Endothelial cell of umbilical vein (primary cell): Measurements from ENCODE around the gene AHRR. TPM values are rescaled to one million over a fixed set of nuclear protein-coding genes. Genes with fewer than 3 reads are reported as not detected.

Source experiments
- BruUV-seq: library from RNA; stranded (reverse); fragments of 400-500 nt; replicated peaks from 2 replicates; lab custom pipeline; 2021; lab: Mats Ljungman, UMichigan
- CTCF ChIA-PET: fragments of 300-600, 350-600 bp; sonication (Branson Sonifier 250); formaldehyde crosslinking; loops from one replicate; lab custom pipeline; 2021; ENCODE audit warnings: antibody characterized with exemption, inconsistent platforms; lab: Charles Lee
- POLR2A ChIA-PET: fragments of 300-600, 350-600 bp; sonication (Branson Sonifier 250); formaldehyde crosslinking; loops from one replicate; lab custom pipeline; 2021; ENCODE audit warnings: antibody characterized with exemption, inconsistent platforms; lab: Charles Lee
- DNase-seq: peaks from one replicate; pipeline ENCODE4 v3.0.0-alpha.2; 2011; ENCODE audit warnings: low read depth, low spot score
- FAIRE-seq: peaks from 2 replicates; lab custom pipeline; 2011; peaks lifted over from hg19 to GRCh38; lab: Jason Lieb, UNC
- H2AFZ ChIP-seq: 2 replicates; pipeline ENCODE4 v1.6.0; 2012; ENCODE audit warnings: low read depth, low read length, control low read depth, inconsistent platforms
- H3K27ac ChIP-seq: 2 replicates; pipeline ENCODE4 v1.5.1; 2011; ENCODE audit warnings: low read depth, mild to moderate bottlenecking, control low read depth, low read length, moderate library complexity; ENCODE audit not compliant: insufficient read depth
- H3K27me3 ChIP-seq, 2 experiments: 2 replicates each; pipeline versions ENCODE4 v1.6.0 to v1.6.1; 2011; ENCODE audit warnings: low read length in 2 of 2, mixed read lengths in 1 of 2; ENCODE audit not compliant: control insufficient read depth in 2 of 2, insufficient read depth in 2 of 2
- H3K36me3 ChIP-seq, 2 experiments: 2 replicates in 1 of 2; 3 replicates in 1 of 2; pipeline ENCODE4 v1.5.1; 2011; ENCODE audit warnings: low read length in 2 of 2, mild to moderate bottlenecking in 1 of 2, moderate library complexity in 1 of 2; ENCODE audit not compliant: control insufficient read depth in 2 of 2, insufficient read depth in 2 of 2; ENCODE audit errors: extremely low read depth in 1 of 2
- H3K4me1 ChIP-seq: 3 replicates; pipeline ENCODE4 v1.5.1; 2011; ENCODE audit warnings: mild to moderate bottlenecking, low read length; ENCODE audit not compliant: control insufficient read depth, insufficient read depth; ENCODE audit errors: extremely low read depth
- H3K4me2 ChIP-seq: 2 replicates; pipeline ENCODE4 v1.6.1; 2011; ENCODE audit warnings: low read length, control low read depth, mixed read lengths; ENCODE audit not compliant: insufficient read depth
- H3K4me3 ChIP-seq, 3 experiments: fragments of 200-600 bp in 1 of 3; sonication (generic), shearing (Covaris generic) in 1 of 3; replicated peaks in 1 of 3; 2 replicates each; pipeline ENCODE4 v1.5.1; 2011 to 2016; ENCODE audit warnings: control low read depth in 3 of 3, low read length in 3 of 3, mild to moderate bottlenecking in 2 of 3, inconsistent platforms in 1 of 3, low read depth in 1 of 3, moderate library complexity in 1 of 3; ENCODE audit not compliant: insufficient read depth in 1 of 3
- H3K79me2 ChIP-seq: 2 replicates; pipeline ENCODE4 v1.6.0; 2012; ENCODE audit warnings: low read length, inconsistent platforms; ENCODE audit not compliant: control insufficient read depth, insufficient read depth
- H3K9ac ChIP-seq: replicated peaks from 2 replicates; pipeline ENCODE3; 2011; ENCODE audit warnings: low read length, control low read depth; ENCODE audit not compliant: insufficient read depth; ENCODE audit errors: extremely low read depth
- H3K9me1 ChIP-seq: replicated peaks from 3 replicates; pipeline ENCODE4 v1.6.0; 2011; ENCODE audit warnings: mild to moderate bottlenecking, low read length; ENCODE audit not compliant: control insufficient read depth, insufficient read depth; ENCODE audit errors: extremely low read depth
- H3K9me3 ChIP-seq: replicated peaks from 2 replicates; pipeline ENCODE4 v1.5.1; 2012; ENCODE audit warnings: low read length, inconsistent platforms; ENCODE audit not compliant: control insufficient read depth, insufficient read depth
- H4K20me1 ChIP-seq: replicated peaks from 2 replicates; pipeline ENCODE3; 2011; ENCODE audit warnings: mild to moderate bottlenecking, low read length; ENCODE audit not compliant: control insufficient read depth, insufficient read depth; ENCODE audit errors: extremely low read depth
- CTCF ChIP-seq, 2 donors: IDR thresholded peaks; 1 replicate in 1 of 2; 2 replicates in 1 of 2; pipeline ENCODE4 v1.5.1; 2011; ENCODE audit warnings: low read length in 2 of 2, mild to moderate bottlenecking in 2 of 2, moderate library complexity in 2 of 2, control low read depth in 1 of 2, inconsistent platforms in 1 of 2, low read depth in 1 of 2; ENCODE audit not compliant: insufficient read depth in 1 of 2; ENCODE audit errors: extremely low read depth in 1 of 2
- EZH2 ChIP-seq: IDR thresholded peaks from 2 replicates; pipeline ENCODE4 v1.6.1; 2012; ENCODE audit warnings: borderline replicate concordance, low read depth, mild to moderate bottlenecking, moderate library complexity, low read length, inconsistent platforms; ENCODE audit not compliant: severe bottlenecking
- FOS ChIP-seq: IDR thresholded peaks from 2 replicates; pipeline ENCODE4 v1.6.1; 2011; ENCODE audit warnings: mild to moderate bottlenecking, low read length, moderate library complexity, borderline replicate concordance; ENCODE audit not compliant: insufficient read depth
- GATA2 ChIP-seq: IDR thresholded peaks from 2 replicates; pipeline ENCODE4 v1.7.0; 2011; ENCODE audit warnings: low read depth, mild to moderate bottlenecking, moderate library complexity, mixed read lengths, low read length; ENCODE audit not compliant: insufficient read length, insufficient read depth
- JUN ChIP-seq: IDR thresholded peaks from 2 replicates; pipeline ENCODE4 v1.6.1; 2011; ENCODE audit warnings: borderline replicate concordance, low read depth; ENCODE audit not compliant: insufficient read length, insufficient read depth
- MYC ChIP-seq: IDR thresholded peaks from one replicate; pipeline ENCODE4 v1.6.1; 2011; ENCODE audit warnings: mild to moderate bottlenecking, low read depth, low read length
- POLR2A ChIP-seq: IDR thresholded peaks from 2 replicates; pipeline ENCODE4 v1.6.1; 2012; ENCODE audit warnings: low read depth, mild to moderate bottlenecking, control low read depth, low read length
- POLR2AphosphoS5 ChIP-seq: IDR thresholded peaks from 2 replicates; pipeline ENCODE4 v1.6.1; 2012; ENCODE audit warnings: low read depth, mild to moderate bottlenecking, control low read depth, low read length, moderate library complexity; ENCODE audit not compliant: insufficient read depth
- dilution Hi-C: fragments of 300-500 bp; cut with MboI; formaldehyde crosslinking; loops from one replicate; pipeline ENCODE4 v1.15.0; 2019; ENCODE audit warnings: low sequenced_read_pairs; ENCODE audit not compliant: extremely low pct_ligation_motif_present
- intact Hi-C: fragments of 100-400 bp; cut with micrococcal nuclease; formaldehyde crosslinking; loops from one replicate; pipeline ENCODE4 v1.10.0; 2022
- polyA plus RNA-seq, 4 experiments: library from polyadenylated mRNA; depleted of rRNA in 3 of 4; stranded (reverse) in 3 of 4; unstranded in 1 of 4; fragments of >200 nt; gene quantifications; 2 replicates each; pipeline versions ENCODE4 v1.2.1 to v1.2.3, GENCODE V29; 2011 to 2012; ENCODE audit warnings: missing spikeins in 1 of 4
- total RNA-seq: library from RNA; stranded (reverse); gene quantifications from 2 replicates; pipeline ENCODE4 v1.2.3, GENCODE V29; 2021
- TF ChIP-seq, protein P1 (sequence below): IDR thresholded peaks from 2 replicates; pipeline ENCODE4 v1.6.1; 2011; ENCODE audit not compliant: insufficient read depth, insufficient read length

Gene AHRR
- total and polyA plus RNA-seq, 2 donors (not counting 3 experiments of a cell fraction or from before 2014, with no cell fraction given), result 3.1 to 7.3 TPM

- dilution Hi-C loops, result no loop called here
- Histone ChIP-seq H3K4me2 (no peak overlapping the region), H2AFZ (no peak overlapping the region), H3K9ac (no peak overlapping the region), H3K27ac (no peak overlapping the region), H3K9me3 (no peaks in the 10 kb centered on the region), H3K79me2 (peaks cover 13% of the 10 kb centered on the region), H3K4me1 (peaks cover 8% of the 10 kb centered on the region), H3K4me3 (no peak overlapping the region), H3K36me3 (no peaks in the 10 kb centered on the region), H4K20me1 (no peaks in the 10 kb centered on the region), H3K9me1 (no peaks in the 10 kb centered on the region), H3K27me3 (peaks cover 2 to 7% of the 10 kb centered on the region in 2 experiments)
- no TSS peak for BruUV-seq
- intact Hi-C loops, result loop anchor here (5.0 kb wide), 1 partner anchor 138 kb away; no protein-coding TSS in a partner anchor
- FAIRE-seq (no peak), DNase-seq (no peak)
- TF ChIP-seq CTCF (IDR thresholded peaks at IDR 0.05; ENCODE audit: extremely low read depth in 1 of 2, insufficient read depth in 1 of 2, low read depth in 1 of 2, low read length in 2 of 2) (no peak), FOS (no peak), POLR2A (no peak), POLR2AphosphoS5 (no peak), GATA2 (no peak), JUN (no peak), EZH2 (no peak), MYC (no peak)
- TF ChIP-seq, protein P1, sequence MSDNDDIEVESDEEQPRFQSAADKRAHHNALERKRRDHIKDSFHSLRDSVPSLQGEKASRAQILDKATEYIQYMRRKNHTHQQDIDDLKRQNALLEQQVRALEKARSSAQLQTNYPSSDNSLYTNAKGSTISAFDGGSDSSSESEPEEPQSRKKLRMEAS, result no peak
- ChIA-PET CTCF (interaction anchor here (0.7 to 1.5 kb wide), 2 partner anchors 18 to 106 kb away, joined by 4 read pairs; no protein-coding TSS in a partner anchor), POLR2A (no interaction called here)
These were observed 3.5 kb downstream of the AHRR start for GRCh38 chr5:324736-325612.
